ENCODE data around the gene MSI2. TPM values are rescaled to one million over a fixed set of nuclear protein-coding genes. Genes with fewer than 3 reads are reported as not detected.

Gene MSI2
- polyA plus RNA-seq, 1 experiment: 9.2 TPM

GRCh38 chr17:57379237-57379894 is 123.0 kb downstream of the MSI2 start:
- H3K36me3 ChIP-seq (ENCODE audit: control insufficient read depth, insufficient read depth, low read length): no peaks in the 10 kb centered on the region
- ChIA-PET CTCF (no interaction called here), POLR2A (no interaction called here)
- no peaks in the 10 kb centered on the region for H3K27me3 ChIP-seq (ENCODE audit: control insufficient read depth, insufficient read depth, low read length)
- H3K4me3 ChIP-seq (ENCODE audit: low read depth, low read length): no peak overlapping the region
- TF ChIP-seq CTCF (IDR thresholded peaks at IDR 0.05; ENCODE audit: insufficient read depth, low read depth, low read length): no peak
- no peak for DNase-seq (ENCODE audit: low read depth)

- Histone ChIP-seq H3K27me3 (ENCODE audit: control insufficient read depth, insufficient read depth, low read length) (no peaks in the 10 kb centered on the region), H3K36me3 (ENCODE audit: control insufficient read depth, insufficient read depth, low read length) (no peaks in the 10 kb centered on the region), H3K4me3 (ENCODE audit: low read depth, low read length) (no peak overlapping the region)
- ChIA-PET POLR2A (no interaction called here), CTCF (no interaction called here)
- DNase-seq (ENCODE audit: low read depth): no peak
- no peak for TF ChIP-seq CTCF (IDR thresholded peaks at IDR 0.05; ENCODE audit: insufficient read depth, low read depth, low read length)
Observed at GRCh38 chr17:57379895-57380434, 123.6 kb downstream of the MSI2 start.

GRCh38 chr17:57381498-57381897 is 125.2 kb downstream of the MSI2 start:
- no peaks in the 10 kb centered on the region for H3K36me3 ChIP-seq (ENCODE audit: control insufficient read depth, insufficient read depth, low read length)
- no peaks in the 10 kb centered on the region for H3K27me3 ChIP-seq (ENCODE audit: control insufficient read depth, insufficient read depth, low read length)
- ChIA-PET POLR2A (no interaction called here), CTCF (interaction anchor here (0.9 kb wide), 1 partner anchor 17 kb away, joined by 3 read pairs; no protein-coding TSS in a partner anchor)
- DNase-seq (ENCODE audit: low read depth): no peak
- H3K4me3 ChIP-seq (ENCODE audit: low read depth, low read length): no peak overlapping the region
- TF ChIP-seq CTCF (IDR thresholded peaks at IDR 0.05; ENCODE audit: insufficient read depth, low read depth, low read length): no peak

GRCh38 chr17:57384219-57384618 is 127.9 kb downstream of the MSI2 start:
- CTCF ChIA-PET: interaction anchor here (0.5 to 0.6 kb wide), 2 partner anchors 49 to 116 kb away, joined by 3 read pairs; no protein-coding TSS in a partner anchor
- DNase-seq (ENCODE audit: low read depth): no peak

GRCh38 chr17:57385975-57386374 is 129.7 kb downstream of the MSI2 start:
- Histone ChIP-seq H3K36me3 (ENCODE audit: control insufficient read depth, insufficient read depth, low read length) (no peaks in the 10 kb centered on the region), H3K27me3 (ENCODE audit: control insufficient read depth, insufficient read depth, low read length) (no peaks in the 10 kb centered on the region), H3K4me3 (ENCODE audit: low read depth, low read length) (no peak overlapping the region)
- no peak for DNase-seq (ENCODE audit: low read depth)
- POLR2A ChIA-PET: no interaction called here
- CTCF ChIA-PET: no interaction called here
- no peak for TF ChIP-seq CTCF (IDR thresholded peaks at IDR 0.05; ENCODE audit: insufficient read depth, low read depth, low read length)

More at GRCh38 chr17:57384219-57384618, 127.9 kb downstream of the MSI2 start:
- POLR2A ChIA-PET: no interaction called here
- no peaks in the 10 kb centered on the region for H3K36me3 ChIP-seq (ENCODE audit: control insufficient read depth, insufficient read depth, low read length)
- no peaks in the 10 kb centered on the region for H3K27me3 ChIP-seq (ENCODE audit: control insufficient read depth, insufficient read depth, low read length)
- TF ChIP-seq CTCF (IDR thresholded peaks at IDR 0.05; ENCODE audit: insufficient read depth, low read depth, low read length): no peak
- no peak overlapping the region for H3K4me3 ChIP-seq (ENCODE audit: low read depth, low read length)
